Measurements from ENCODE around the gene HOXC10.

Gene HOXC10

GRCh38 chr12:53953831-53954693, 30.9 kb upstream of the HOXC10 start:
- TF ChIP-seq EZH2phosphoT487 (IDR thresholded peaks at IDR 0.05; ENCODE audit: low read depth) (no peak), CTCF (IDR thresholded peaks at IDR 0.05; ENCODE audit: low read depth, low read length) (no peak)
- Histone ChIP-seq H3K27ac (ENCODE audit: low read length) (no peak overlapping the region), H3K36me3 (replicated peaks; ENCODE audit: low read depth, low read length) (no peaks in the 10 kb centered on the region), H3K4me2 (ENCODE audit: low read length) (no peak overlapping the region), H3K79me2 (ENCODE audit: low read length) (no peaks in the 10 kb centered on the region), H3K9me3 (ENCODE audit: insufficient read depth, low read length) (no peaks in the 10 kb centered on the region), H4K20me1 (ENCODE audit: insufficient read depth, low read length) (no peaks in the 10 kb centered on the region), H3K27me3 (ENCODE audit: low read depth, low read length) (peaks cover 13% of the 10 kb centered on the region), H2AFZ (ENCODE audit: low read depth, low read length) (no peak overlapping the region), H3K4me1 (ENCODE audit: low read length) (peaks cover 20% of the 10 kb centered on the region), H3K9ac (ENCODE audit: low read length) (no peak overlapping the region), H3K4me3 (ENCODE audit: low read length) (no peak overlapping the region)

- no peak within 1 kb of the TSS for H3K4me3 ChIP-seq (ENCODE audit: low read length)
- H3K9ac ChIP-seq (ENCODE audit: low read length): no peak within 1 kb of the TSS
- H3K27me3 ChIP-seq (ENCODE audit: low read depth, low read length): peaks cover 13% of the 10 kb centered on the region
- H3K79me2 ChIP-seq (ENCODE audit: low read length): no peaks in the 10 kb centered on the region
- H3K9me3 ChIP-seq (ENCODE audit: insufficient read depth, low read length): no peaks in the 10 kb centered on the region
- no peak within 1 kb of the TSS for H3K27ac ChIP-seq (ENCODE audit: low read length)
- peaks cover 20% of the 10 kb centered on the region for H3K4me1 ChIP-seq (ENCODE audit: low read length)
- TF ChIP-seq EZH2phosphoT487 (IDR thresholded peaks at IDR 0.05; ENCODE audit: low read depth): no peak
- no peaks in the 10 kb centered on the region for H4K20me1 ChIP-seq (ENCODE audit: insufficient read depth, low read length)
- H2AFZ ChIP-seq (ENCODE audit: low read depth, low read length): no peak within 1 kb of the TSS
- H3K36me3 ChIP-seq (replicated peaks; ENCODE audit: low read depth, low read length): no peaks in the 10 kb centered on the region
- no peak within 1 kb of the TSS for H3K4me2 ChIP-seq (ENCODE audit: low read length)
Measured at GRCh38 chr12:53954694-53955035, 30.3 kb upstream of the HOXC10 start, which contains the start of gene HOXC12. Gene HOXC12 (plus strand): TSS chr12:53954903. CDS start chr12:53954930, 27 bp downstream.

- Histone ChIP-seq H3K4me1 (ENCODE audit: low read length) (peaks cover 20% of the 10 kb centered on the region), H3K27me3 (ENCODE audit: low read depth, low read length) (peaks cover 13% of the 10 kb centered on the region), H2AFZ (ENCODE audit: low read depth, low read length) (no peak overlapping the region), H3K27ac (ENCODE audit: low read length) (no peak overlapping the region), H3K9ac (ENCODE audit: low read length) (no peak overlapping the region), H3K79me2 (ENCODE audit: low read length) (no peaks in the 10 kb centered on the region), H3K4me2 (ENCODE audit: low read length) (no peak overlapping the region), H3K9me3 (ENCODE audit: insufficient read depth, low read length) (no peaks in the 10 kb centered on the region), H3K4me3 (ENCODE audit: low read length) (no peak overlapping the region), H3K36me3 (replicated peaks; ENCODE audit: low read depth, low read length) (no peaks in the 10 kb centered on the region), H4K20me1 (ENCODE audit: insufficient read depth, low read length) (no peaks in the 10 kb centered on the region)
- TF ChIP-seq CTCF (IDR thresholded peaks at IDR 0.05; ENCODE audit: low read depth, low read length) (no peak), EZH2phosphoT487 (IDR thresholded peaks at IDR 0.05; ENCODE audit: low read depth) (no peak)
Measured at GRCh38 chr12:53955036-53955775, 29.7 kb upstream of the HOXC10 start.

- no peaks in the 10 kb centered on the region for H3K9me3 ChIP-seq (ENCODE audit: insufficient read depth, low read length)
- H3K27me3 ChIP-seq (ENCODE audit: low read depth, low read length): peaks cover 13% of the 10 kb centered on the region
- 0 out of 2 replicates have a peak overlapping the region, but pooled peaks have one; percentile 79 for H3K4me2 ChIP-seq (ENCODE audit: low read length)
- no peak overlapping the region for H3K9ac ChIP-seq (ENCODE audit: low read length)
- H2AFZ ChIP-seq (ENCODE audit: low read depth, low read length): no peak overlapping the region
- peaks cover 20% of the 10 kb centered on the region for H3K4me1 ChIP-seq (ENCODE audit: low read length)
- TF ChIP-seq EZH2phosphoT487 (IDR thresholded peaks at IDR 0.05; ENCODE audit: low read depth) (no peak), CTCF (IDR thresholded peaks at IDR 0.05; ENCODE audit: low read depth, low read length) (no peak)
- no peaks in the 10 kb centered on the region for H3K79me2 ChIP-seq (ENCODE audit: low read length)
- H3K36me3 ChIP-seq (replicated peaks; ENCODE audit: low read depth, low read length): no peaks in the 10 kb centered on the region
- H3K4me3 ChIP-seq (ENCODE audit: low read length): no peak overlapping the region
- no peaks in the 10 kb centered on the region for H4K20me1 ChIP-seq (ENCODE audit: insufficient read depth, low read length)
- no peak overlapping the region for H3K27ac ChIP-seq (ENCODE audit: low read length)
Measured at GRCh38 chr12:53955776-53956250, 29.1 kb upstream of the HOXC10 start.
